HG03432 (cell line): ENCODE results near the gene SAMM50.

ENCODE experiments used
- ATAC-seq: cut with Tn5 transposase; IDR thresholded peaks from one replicate; pipeline ENCODE4 v1.9.1; 2021; ENCODE audit warnings: mild to moderate bottlenecking, moderate library complexity; ENCODE audit not compliant: unreplicated experiment

Gene SAMM50

DNA sequence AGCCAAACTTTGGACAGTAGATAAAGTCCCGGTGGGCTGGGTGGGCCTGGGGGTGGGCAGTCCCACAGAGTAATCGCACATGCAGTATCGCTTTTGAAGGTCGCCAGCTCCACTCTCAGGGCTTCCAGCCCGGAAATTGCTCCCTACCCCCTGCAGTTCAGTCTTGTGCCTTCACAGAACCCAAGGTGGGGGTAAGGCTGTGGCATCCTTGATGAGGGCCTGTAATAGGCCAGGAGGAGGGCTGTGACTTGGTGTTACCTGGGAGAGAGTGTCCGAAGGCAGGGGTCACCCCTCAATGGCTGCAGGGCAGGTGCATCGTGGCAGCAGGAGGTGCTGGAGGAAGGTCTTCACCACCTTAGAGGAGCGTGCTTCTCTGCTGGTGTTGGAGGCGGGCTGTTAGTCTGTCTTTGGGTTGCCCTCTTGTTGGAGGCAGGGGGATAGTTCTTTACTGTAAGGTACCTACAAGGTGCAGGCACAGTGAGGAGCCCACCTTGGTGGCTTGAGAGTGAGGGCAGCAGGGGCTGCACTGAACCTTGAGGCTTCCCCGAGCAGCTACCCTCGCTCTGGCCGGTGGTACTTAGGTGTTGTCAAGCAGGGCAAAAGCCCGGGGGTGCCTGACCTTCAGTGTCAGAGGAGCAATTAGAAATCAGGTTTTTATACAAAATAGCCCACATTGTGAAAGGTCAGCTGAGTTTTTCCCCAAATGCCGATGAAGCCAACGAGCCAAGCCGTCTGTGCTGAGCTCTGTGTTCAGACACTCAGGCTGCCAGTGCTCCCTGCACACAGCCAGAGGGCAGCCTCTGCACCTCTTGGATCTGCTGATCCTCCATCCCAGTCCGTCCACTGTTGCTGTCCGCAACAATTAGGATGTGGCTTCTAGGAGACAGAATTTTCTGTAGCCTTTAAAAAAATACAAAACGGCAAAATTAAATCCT, 21.9 kb downstream of the SAMM50 start:
- ATAC-seq, result no peak

DNA sequence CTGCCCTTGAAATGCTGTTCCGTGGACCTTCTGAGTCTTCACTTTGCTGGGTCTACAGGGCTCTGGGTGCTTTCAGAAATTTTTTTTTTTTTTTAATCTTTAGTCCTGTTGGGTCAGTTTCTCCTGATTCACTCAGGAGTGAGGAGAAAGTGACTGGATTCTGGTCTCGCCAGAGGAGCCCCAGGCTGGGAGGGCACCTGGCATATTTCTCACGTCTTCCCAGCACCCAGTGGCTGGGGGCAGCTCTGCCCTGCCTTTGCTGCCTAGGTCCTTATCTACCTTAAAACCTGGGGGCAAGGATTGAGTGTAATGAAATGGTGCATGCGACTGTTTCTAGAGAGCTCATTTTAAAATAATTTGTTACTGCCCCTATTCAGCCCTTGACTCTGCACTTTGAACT, 23.3 kb downstream of the SAMM50 start:
- no peak for ATAC-seq

DNA sequence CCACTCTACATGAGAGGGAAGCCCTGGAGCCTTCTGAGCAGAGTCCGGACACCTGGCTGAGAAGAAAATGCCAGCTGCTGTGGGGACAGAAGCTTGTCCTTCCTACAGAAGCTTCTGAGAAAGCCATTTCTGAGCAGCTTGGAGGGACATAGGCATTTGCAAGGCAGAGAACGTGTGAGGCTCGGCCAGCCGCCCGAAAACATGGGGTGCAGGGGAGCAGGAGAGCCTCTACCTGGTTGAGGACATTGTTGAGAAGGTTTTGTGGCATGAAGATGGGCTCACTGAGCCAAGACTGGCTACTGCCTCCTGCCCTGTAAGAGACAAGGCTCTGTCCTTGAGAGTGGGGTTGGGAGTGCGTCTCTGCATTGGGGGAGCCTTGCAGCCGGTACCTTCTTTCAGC, 25.3 kb downstream of the SAMM50 start:
- ATAC-seq, result no peak

DNA sequence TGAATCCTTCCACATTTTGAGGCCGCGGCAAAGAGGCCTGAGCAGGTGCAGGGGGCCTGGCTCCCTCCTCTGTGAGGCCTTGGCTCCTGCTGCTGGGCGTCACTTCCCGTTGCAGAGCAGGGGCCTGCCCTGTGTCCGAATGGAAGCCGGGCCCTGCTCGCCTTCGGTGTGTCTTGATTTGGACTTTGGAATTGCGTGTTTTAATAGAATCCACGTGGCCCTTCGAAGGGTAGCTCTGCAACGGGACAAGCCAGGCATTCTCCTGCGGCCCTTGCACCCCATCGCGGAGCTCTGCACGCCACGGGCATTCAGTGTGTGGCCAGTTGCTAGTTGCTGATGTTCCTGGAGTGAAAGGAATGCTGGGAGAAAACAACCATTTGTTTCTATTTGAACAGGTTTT, 25.8 kb downstream of the SAMM50 start:
- no peak for ATAC-seq

DNA sequence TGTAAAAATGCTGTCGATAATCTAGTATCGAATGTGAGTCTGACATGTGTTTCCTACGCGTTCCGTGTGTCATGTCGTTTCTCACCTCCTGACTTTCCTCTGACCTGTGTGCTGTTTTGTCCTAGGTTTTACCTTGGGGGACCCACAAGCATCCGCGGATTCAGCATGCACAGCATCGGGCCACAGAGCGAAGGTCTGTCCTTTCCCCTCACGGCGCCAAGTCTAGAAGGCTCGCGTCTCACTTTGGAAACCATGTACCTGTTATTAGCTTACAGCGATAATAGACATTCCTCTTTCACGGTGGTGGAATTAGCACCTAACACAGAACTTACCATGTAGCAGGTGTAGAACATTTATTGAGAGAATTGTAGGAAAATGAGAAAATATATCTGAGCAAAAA, 28.6 kb downstream of the SAMM50 start:
- no peak for ATAC-seq

DNA sequence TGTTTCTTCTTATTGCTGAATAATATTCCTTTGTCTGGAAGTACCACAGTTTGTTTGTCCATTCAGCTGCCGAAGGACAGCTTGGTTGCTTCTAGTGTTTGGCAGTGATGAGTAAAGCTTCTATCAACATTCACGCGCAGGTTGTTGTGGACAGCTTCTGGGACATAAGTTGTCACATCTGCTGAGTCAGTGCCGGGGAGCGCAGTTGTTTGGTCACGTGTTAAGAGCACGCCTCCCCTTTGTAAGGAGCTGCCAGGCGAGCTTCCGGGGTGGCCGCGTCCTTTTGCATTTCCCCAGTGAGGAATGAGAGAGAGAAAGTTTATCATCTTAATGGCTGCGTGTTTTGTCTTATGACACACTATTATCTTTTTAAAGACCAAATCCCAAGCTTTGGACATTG, 30.3 kb downstream of the SAMM50 start:
- no peak for ATAC-seq

DNA sequence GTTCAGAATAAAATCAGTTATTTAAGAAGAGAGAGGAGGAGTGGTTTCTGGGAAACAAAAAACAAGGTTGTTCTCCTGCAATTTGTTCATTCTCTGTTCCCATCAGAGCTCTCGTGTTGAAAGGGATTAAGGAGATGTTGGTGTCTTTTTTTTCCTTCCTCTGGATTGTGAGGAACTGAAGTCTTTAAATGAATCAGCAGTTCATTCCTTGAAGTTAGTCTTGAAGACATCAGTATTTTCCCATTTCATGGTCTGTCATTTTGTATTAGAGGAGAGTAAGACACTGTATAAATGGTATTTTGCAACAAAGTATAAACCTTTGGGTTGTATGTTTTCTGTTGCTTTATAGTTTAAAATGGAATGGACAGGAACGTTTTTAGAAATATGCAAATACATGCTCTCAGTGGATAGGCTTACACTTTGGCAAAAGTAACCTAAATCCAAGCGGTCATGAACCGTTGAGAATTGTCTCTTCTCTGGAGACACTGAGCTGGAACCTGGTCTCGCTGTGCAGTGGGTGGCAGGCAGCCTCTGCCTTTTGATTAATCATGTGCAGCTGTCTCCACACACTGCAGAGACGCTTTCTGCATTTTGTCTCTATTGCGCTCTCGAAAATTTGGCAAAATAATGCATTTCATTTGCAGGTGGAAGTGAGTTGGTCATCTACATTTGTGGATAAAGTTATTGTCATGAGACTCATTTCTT, 33.0 kb downstream of the SAMM50 start:
- no peak for ATAC-seq

DNA sequence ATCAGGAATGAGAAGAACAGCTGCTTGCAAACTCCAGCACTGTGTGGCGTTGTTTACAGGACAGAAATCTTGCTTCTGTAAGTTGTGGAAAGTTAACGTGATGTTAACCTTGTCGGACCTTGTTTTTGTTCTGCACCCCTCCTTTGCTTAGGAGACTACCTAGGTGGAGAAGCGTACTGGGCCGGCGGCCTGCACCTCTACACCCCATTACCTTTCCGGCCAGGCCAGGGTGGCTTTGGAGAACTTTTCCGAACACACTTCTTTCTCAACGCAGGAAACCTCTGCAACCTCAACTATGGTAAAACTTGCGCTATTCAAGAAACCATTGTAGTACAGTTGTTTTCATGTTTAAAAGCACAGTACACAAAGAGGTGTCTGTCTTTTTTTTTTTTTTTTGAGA, 33.7 kb downstream of the SAMM50 start:
- no peak for ATAC-seq

DNA sequence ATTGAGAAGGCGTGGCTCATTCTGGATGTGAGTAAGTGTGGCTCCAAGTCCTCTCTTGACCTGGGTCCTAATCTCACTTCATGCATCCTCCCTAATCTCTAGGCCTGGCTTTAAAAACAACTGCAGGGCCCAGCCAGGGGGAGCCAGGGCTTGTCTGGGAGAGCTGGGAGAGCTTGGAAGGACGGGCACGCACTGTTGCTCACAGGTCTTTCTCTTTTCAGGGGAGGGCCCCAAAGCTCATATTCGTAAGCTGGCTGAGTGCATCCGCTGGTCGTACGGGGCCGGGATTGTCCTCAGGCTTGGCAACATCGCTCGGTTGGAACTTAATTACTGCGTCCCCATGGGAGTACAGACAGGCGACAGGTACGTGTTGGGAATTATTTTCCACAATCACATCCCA, 34.8 kb downstream of the SAMM50 start:
- ATAC-seq, result no peak

DNA sequence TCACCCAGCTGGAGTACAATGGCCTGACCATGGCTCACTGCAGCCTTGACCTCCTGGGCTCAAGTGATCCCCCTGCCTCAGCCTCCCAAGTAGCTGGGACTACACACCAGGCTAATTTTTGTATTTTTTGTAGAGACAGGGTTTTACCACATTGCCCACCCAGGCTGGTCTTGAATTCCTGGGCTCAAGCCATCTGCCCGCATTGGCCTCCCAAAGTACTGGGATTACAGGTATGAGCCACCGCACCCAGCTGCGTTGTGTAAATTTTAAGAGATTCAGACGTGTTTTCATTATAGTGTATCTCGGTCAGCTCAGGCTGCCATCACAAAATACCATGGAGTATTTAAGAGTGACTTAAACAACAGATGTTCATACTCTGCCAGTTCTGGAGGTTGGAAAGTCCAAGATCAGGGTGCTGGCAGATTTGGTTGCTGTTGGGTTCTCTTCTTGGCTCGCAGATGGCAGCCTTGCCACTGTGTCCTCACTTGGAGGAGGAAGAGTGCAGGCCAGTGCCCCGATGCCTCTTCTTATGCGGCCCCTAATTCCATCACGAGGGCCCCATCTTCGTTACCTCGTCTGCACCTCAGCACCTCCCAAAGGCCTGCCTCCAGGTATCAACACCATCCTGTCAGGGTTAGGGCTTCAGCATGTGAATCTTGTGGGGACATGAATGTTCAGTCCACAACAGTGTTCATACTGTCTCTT, 36.2 kb downstream of the SAMM50 start:
- no peak for ATAC-seq

DNA sequence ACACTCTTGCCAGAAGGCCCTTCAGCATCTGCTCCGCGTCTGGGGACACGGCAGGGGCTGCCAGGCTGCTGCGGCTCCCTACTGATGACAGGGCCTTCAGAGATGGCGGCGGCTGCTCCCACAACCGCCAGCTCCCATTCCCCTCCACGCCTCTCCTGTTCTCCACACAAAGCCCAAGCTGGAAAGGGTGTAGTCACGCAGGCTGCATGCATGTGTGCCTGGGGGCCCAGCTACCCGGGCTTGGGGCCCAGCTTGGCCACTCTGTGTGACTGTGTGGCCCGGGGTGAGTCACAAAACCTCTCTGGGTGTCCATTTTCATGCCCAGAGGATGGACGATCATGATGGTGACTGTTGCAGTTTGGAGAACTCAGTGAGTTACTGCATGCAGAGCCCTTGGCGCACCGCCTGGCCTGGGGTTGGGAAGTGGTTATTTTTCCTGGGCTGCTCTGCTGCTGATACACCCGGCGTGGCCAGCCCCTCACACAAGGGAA, 37.1 kb downstream of the SAMM50 start:
- ATAC-seq, result no peak

DNA sequence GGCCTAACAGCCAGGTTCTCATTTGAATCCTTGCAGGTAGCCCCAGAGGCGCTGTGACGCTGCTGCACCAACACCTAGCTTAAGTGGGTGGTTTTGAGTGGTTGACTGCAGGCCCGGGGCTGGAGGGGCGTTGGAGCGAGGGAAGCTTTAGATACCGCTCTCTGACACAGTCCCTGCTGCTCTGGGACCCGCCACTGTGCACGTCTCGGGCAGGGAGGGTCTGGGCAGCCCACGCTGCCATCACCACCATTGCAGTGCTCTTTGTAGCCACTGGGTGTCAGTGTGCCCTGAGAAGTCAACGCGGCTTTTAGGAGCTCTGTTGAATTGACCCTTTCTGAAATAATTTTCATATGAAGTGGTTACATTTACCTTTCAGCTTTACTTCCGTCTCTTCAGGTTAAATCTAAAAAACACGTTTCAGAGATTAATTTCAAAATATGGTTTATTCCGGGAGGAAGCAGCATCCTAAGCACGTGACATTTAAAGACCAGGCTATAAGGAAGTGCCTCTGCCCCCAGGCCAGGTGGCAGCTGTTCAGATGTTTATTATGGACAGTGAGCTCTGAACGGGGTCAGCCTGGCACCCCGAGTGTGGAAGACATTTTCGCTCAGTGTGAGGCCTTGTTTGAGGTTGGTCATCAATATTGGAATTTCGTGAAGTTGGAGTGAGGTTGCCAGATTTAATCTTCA, 38.0 kb downstream of the SAMM50 start:
- no peak for ATAC-seq

DNA sequence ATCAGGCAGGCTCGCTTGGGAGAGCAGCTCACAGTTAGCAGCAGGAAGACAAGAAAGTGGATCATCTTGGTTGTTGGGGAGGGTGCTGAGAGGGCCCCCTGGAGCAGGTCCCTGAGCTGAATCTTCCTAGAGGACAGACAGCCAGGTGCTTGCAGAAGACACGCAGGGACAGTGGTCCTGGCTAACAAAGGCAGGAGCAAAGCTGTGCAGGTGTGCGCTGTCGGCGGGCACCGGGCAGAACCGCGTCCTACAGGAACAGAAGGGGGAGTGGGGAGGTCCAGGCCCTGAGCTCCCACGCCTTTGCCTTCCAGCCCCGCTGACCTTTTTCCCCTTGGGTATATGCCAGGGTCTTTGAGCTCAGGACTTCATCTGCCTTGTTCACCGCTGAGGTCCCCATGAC, 38.8 kb downstream of the SAMM50 start:
- no peak for ATAC-seq

DNA sequence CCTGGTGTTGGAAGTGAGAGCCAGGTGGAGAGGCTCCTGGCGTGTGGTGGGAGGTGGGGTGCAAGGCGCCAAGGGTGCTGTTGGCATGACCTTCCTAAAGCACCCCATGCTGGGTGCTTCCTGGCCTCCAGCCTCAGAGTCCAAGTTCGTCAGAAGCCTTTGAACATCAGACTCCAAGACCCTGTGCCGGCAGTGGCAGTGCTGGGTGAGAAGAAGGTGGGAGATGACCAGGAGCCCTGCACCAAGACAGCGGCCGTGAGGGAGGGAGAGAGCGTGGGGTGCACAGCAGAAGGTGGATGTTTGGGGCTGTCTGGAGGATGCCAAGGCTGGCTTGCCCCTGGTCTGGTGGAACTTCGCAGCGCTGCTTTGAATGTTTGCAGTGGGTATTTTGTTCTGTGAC, 39.2 kb downstream of the SAMM50 start:
- ATAC-seq, result no peak

DNA sequence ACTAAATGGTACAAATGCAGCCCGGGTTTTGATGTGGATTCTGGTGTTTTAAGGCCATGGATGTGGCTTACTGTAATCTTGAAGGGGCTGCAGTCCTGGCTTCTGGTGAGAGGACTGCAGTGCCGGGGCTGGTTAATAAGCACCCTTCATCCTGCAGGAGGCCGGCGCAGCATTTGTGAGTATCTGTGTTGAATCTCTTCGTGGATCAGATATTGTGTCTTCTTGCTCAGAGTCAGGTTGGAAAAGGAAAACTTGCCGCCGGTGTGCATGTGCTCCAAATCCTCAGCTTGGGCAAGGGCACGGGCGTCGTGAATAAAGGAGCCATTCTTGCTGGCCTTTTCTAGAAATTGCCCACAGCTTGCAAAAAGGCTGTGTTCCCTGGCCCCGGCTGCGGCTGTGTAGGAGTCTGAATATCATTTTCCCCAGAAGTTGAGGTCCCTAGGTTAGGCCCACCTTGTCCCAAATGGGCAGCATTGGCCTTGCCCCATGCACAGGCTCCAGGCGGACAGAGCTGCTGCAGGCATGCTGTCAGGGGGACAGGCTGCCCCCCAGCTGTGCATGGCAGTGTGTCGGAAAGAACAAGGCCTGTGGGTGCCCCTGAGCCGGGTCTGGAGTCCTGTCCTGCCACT, 39.9 kb downstream of the SAMM50 start:
- ATAC-seq, result no peak

DNA sequence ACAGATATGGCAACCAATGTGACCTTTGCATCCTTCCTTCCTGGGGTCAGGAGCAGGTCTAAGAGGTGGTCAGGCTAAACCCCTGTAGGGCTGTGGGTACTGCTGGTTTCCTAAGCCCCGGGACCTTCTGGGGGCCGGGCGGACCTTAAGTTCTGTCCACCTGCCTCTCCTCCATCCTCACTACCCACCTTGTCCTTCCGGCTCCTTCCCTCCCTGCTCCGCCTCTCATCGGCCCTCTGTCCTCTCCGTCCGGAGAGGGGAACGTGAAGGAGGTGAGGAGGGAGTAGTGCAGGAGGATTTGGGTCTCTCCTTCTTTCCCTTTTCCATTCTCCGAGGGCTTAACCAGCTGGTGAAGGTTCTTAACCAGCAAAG, 40.5 kb downstream of the SAMM50 start:
- peak; percentile 25 for ATAC-seq

DNA sequence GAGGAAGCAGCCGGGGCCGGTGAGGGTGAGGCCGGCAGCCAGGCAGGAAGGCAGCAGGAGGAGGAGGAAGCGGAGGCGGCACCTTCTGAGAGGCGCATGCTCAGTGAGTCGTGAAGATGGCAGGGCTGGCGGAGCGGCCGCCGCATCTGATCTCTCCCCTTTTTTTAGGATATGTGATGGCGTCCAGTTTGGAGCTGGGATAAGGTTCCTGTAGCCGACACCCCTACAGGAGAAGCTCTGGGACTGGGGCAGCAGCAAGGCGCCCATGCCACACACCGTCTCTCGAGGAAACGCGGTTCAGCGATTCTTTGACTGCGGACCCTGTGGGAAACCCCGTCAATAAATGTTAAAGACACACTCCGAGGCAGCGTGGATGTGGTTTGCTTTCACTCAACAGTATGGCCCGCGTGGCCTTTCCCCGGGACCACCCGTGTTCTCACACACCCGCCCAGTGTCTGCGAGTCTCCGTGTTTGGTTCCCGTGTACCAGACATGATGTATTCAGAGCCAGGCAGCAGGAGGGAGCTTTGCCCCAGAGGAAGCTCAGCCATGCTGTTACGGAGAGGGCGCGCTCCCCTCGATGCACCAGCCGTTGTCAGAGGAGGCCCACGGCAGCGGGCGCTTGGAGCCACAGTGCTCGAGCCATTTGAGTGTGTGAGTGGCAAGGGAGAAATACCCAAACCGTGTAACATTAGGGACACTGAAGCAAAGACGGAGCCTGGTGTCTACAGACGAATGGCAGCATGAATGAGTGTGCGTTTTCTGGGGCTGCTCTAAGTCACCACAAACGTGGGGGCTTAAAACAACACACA, 41.1 kb downstream of the SAMM50 start:
- ATAC-seq, result peak; percentile 67

DNA sequence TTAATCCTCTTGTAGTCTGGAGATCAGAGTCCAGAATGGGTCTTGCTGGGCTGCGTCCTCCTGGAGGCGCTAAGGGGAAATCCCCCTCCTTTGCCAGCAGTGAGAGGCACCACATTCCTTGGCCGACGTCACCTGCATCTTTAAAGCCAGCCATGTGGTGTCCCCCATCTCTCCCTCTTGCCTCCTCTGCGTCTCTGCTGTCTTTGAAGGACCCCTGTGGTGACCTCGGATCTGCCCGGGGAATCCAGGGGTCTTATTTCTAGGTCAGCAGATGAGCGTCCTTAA, 41.7 kb downstream of the SAMM50 start:
- ATAC-seq, result no peak

DNA sequence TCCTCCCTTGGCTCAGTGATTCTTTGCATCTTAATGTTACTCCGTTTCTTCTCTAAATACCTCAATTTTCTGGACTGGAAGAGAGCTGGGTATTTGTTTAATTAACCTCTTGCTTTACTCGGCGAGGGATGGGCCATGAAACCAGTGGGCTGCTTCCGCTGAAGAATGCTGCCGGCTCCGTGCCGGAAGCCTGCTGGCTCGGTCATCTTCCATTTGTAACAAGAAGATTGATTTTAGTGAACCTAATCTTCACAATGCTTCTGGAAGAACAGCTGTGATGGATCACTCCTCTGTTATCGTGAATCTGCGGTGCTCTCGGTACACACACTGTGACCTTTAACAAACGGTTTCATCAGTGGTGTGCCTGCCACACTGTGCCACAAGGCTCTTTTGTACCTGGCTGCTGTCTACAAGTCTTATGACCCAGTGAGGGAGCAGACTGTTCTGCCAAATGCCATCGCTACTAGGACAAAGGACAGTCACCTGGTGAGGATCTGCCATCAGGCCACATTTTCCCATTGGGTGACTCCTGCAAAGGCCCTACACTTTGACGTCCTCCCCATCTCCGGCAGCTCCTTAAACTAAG, 43.5 kb downstream of the SAMM50 start:
- no peak for ATAC-seq

DNA sequence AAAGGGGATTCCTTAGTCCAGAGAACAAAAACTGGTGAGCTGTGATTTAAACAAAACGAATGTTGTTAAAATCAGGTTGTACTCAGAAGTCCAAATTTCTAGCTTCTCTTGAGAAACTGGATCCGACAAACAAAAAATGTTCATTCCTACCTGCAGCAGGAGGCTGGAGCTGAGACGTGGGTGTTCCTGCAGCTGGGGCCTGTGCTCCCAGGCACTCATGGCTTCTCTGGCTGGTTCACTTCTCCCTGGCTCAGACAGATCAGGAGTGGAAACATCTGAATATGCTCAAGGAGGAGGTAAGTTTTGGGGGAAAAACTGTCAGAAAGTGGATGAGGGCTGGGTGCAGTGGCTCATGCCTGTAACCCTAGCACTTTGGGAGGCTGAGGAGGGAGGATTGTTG, 44.1 kb downstream of the SAMM50 start:
- ATAC-seq, result no peak
